H4 (cell line): ENCODE measurements around the gene EXOC4. TPM values are rescaled to one million over a fixed set of nuclear protein-coding genes. Genes with fewer than 3 reads are reported as not detected.

Experiments
- DNase-seq: peaks from one replicate; pipeline ENCODE4 v3.0.0-alpha.2; 2015; ENCODE audit warnings: low spot score
- total RNA-seq: library from RNA; depleted of rRNA; stranded (reverse); fragments of >200 nt; shearing (Covaris generic); gene quantifications from 2 replicates; pipeline ENCODE4 v1.2.3, GENCODE V29; 2014

EXOC4 gene
- total RNA-seq, 1 experiment from 2014 or later, result 54.3 TPM

DNA sequence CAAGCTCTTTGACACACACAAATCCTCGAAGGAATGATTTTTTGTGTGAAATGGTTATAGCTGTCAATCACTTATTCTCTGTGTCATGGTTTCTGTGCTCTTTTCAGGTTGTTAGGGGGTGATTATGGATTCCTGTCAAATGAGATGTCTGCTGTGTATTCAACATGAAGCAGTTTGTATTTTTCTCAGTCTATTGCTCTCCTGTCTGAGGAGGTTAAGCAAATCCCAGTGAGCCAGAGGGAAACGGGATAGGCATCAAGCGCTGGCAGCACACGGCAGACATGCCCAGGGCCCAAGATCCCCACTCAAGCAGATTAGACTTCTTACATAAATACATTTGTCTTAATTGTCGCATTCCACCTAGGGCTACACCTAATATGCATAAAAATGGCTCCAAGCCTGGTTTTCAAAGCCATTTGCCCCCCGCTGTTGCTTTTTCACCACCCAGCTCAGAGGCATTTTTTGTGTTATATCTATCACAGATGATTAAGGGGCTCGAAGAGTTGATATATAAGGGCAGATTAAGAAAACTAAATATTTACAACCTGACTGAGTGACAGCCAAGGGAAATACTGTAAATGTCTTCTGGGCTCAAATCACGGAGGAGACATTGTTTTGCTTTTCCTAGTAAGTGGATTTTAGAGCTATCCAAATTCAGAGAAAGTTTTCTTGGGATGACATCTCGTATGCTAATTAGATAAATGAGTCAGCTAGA, 681.5 kb downstream of the EXOC4 start:
- DNase-seq, result no peak

DNA sequence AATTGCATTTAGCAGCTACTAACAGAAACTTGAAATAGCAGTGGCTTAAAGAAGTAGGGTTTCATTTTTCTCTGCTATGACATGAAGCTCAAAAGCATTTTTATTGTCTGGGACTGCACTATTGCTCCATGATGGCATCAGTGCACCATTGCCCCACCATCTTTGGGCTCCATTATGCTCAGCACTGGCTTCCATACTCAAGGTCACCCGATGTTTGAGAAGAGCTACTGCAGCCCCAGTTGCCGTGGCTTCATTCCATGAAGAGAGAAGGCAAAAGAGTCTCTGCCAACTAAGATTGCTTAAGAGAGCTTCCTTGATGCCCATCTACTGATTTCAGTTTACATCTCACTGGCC, 682.1 kb downstream of the EXOC4 start:
- peak; percentile 17 for DNase-seq

DNA sequence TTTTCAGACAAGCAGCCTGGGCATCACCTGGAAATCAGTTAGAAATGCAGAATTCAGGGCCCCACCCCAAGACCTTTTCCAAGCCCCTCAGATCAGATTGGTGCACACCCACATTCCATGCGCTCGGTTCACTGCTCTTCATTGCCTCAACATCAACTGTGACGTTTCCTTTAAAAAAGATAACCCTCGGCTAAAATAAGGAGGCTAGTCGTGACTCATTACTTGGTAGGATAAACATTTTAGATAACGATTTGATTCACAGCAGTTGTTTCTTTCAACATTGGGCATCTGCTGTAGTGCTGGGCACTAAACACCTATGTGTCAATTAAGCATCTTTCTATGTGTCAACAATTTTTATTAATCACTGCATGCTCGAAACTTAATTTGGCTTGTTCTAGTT, 683.2 kb downstream of the EXOC4 start:
- DNase-seq, result peak; percentile 27

DNA sequence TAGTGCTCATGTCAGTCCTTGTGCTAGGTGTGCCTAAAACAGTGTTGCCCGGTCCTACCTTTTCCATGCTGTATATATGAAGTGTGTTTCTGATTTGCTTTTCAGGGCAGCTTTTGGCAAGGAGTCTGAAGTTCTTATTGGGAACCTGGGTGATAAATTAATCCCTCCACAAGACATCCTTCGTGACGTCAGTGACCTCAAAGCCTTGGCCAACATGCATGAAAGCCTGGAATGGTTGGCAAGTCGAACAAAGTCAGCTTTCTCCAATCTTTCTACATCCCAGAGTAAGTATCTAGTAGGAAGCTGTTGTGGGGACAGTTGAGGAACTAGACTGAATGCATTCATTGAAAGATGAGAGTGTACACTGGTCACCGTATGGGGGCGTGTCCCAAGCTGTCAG, 684.9 kb downstream of the EXOC4 start:
- no peak for DNase-seq

DNA sequence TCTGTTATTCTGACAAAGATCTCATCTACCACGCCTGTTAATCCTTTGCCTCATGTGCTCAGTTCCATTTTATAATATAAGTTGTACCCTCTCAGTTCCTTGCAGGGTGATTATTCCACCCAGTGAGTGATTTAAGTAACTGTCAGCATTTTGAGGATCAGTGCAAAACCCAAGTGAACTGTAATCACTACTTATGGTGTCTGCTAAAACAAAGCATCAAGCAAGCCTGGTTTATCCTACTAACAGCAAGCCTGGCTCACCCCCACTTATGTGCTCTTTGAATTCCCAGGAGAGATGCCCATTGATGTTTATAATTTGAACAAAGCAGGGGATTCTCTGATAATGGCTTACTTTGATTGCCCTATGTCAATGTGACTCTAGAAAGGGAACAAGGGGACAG, 687.5 kb downstream of the EXOC4 start:
- no peak for DNase-seq

DNA sequence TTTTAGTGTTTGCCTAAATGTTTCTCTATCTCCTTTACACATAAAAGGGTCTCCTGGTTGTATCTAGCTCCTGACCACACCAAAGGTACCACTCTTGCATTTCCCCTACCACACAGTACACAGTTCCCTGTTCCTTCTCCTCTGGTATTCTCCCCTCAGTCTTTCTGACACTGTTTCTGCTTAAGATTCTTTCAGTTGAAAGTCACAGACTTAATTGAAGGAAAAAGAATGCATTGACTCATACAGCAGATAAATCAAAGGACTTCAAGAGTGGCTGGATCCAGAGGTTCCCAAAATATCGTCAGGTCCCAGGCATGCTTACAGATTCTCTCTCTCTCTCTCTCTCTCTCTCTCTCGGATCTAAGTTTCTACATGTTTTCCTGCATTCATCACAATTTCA, 688.6 kb downstream of the EXOC4 start:
- DNase-seq, result no peak

DNA sequence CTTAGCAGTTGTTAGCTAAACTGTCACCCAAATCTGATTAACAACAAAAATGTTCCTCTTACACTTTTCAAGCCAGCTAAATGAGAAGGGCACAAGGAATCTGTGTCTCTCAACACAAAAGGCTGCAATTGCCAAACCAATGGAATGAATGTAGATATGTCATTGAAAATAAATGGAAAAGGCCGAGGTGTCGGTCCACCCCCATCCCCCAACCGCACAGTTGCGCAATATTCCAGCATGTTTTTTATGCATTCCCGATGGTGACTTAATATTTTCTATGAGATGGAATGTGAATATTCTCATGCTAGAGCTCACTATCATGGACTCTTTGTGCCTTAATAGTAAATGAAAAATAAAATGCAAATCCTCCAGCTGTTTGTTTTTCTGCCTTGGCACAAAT, 692.6 kb downstream of the EXOC4 start:
- no peak for DNase-seq

DNA sequence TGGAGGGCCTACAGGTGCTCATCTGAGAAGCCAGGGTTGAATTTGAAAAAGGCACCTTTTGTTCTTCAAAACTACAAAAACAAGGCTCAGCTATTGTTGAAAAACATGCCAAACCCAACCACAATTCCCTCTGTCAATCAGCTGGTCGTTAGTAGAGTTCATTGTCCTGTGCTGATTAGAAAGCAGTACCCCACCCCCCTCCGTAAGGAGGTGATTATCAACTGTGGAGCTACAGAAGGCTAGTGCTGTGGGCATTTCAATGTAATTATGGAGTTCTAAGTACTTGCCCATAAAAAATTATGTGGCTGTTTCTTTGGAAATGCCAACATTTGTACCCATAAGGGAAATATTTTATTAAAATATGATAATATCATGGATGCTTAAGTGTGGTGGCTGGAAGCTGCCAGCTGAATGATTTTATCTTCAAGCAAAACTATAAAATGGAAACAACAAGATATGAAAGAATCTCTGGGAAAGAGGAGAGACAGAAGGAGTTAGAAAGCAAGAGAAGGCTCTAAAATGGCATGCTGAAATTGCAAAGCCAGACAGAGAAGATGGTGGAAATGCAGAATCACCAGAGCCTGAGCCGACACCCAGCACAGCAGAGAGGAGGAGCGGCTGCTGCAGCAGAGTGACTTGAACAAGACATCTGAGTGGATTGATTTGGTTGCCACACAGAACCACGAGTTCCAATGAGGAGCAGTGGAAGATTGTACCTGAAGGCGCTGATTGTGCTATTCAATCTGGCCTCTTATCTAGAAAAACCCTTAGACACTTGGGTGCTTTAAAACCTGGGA, 694.8 kb downstream of the EXOC4 start:
- no peak for DNase-seq

DNA sequence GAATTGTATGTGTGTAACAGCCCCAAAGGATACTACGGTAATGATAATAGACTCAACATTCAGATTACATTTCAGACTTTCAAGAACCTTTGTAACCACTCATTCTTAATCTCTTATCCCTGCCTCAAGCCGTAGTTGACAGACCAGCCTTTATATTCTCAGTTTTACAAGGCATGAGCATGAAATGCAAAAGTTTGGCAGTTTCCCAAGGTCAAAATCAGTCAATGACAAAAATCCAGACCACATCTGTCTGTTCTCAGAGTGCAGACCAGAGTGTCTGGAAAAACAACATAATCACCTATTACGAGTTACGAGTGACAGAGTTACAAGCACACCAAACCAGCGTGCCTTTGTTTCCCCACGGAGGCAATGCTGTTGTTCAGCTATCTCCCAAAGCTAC, 695.7 kb downstream of the EXOC4 start:
- DNase-seq, result no peak

DNA sequence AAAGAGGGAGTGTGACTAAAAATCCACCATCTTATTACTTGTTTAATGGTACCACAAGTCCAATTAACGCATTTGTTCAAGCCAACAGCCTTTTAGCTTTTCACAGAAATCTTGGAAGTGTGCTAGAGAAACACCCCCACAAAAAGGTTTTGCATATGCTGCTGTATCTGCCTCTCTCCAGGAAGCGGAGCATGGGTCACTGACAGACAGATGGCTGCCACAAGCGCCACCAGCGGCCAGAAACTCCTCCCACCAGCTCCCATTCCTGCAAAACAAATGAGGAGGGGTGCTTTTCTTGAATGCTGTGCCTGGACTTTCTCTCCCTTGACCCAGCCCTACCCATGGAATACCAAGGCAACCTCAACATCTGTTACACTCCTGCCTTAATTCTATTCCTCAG, 698.0 kb downstream of the EXOC4 start:
- DNase-seq, result no peak

DNA sequence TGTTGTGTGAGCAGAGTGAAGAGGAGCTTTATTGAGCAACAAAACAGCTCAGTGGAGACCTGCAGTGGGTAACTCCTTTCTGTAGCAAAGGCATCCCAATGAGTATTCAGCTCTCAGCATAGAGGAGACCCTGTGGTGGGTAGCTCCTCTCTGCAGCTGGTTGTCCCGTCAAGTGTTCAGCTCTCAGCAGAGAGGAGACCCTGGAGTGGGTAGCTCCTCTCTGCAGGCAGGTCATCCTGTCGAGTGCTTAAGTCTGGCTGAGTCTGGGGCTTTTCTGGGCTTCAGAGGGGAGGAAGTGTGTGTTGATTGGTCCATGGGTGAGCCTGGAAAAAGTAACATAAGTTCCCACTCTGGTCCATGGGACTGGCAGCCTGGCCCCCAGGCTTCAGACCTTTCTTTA, 702.3 kb downstream of the EXOC4 start:
- no peak for DNase-seq

DNA sequence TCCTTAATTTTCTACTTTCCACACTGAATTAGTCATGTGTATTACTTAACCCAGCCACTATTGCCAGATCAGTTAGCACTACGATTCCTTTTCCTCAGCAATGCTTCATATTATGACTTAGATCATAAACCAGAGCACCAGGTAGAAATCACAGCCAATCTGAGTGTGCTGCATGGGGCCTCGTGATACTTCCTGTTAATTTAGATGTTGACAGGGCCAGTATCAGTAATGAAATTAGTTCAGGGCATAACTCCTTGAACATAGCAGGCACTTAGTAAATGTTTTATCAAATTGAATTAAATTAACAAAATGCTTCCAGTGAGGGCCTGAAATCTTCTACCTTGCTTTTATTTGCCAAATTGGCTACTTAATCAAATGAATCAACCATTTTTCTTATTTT, 705.0 kb downstream of the EXOC4 start:
- DNase-seq, result no peak

DNA sequence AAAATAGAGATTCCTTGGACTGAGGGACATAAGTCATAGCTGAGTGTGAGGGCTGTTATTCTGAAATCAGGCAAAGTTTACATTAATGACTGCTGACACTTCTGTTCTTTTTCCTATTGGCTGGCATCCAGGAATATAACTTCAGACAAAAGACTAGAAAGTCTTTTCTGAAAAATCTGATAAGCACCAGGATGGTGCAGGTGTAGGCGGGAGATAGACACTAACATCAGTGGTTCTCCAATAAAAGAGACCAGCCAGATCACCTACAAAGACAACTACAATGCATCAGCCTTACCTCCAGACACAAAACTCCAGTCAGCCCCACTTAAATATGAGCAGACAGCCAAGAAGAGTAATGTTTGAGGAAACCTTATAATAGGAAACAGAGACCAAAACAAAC, 705.9 kb downstream of the EXOC4 start:
- DNase-seq, result no peak

DNA sequence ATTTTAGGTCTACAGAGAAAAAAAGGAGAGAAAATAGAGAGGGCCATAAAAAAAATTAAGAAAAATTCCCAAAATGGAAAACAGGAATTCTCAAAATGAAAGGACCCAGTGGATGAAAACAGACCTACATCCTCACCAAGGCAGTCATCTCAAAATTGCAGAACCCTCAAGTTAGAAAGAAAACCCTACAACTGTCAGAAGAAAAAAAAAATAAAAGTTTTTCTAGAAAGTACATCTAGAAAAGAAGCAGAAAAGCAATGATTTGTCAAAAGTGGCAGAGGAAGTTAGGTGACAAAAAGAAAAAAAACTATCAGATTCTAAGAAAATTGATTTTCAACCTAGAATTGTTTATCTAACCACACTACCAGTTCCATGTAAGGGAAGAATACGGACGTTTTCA, 706.6 kb downstream of the EXOC4 start:
- DNase-seq, result no peak

DNA sequence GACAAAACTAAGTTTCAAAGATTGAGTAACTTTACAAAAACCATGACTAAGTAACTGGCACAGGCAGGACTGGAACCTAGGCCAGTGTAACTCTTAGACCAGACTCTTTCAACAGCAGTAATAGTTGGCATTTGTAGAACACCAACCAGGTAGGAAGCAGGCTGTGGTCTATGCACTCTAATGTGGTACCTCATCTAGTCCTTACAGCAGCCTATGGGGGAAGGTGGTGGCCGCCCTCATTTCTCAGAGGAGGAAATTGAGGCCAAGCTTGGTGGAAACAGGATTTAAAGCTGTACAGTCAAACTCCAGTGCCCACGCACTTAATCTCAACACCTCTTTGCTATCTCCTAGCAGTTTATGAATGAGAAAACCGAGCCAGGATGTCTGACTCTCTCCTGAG, 708.8 kb downstream of the EXOC4 start:
- no peak for DNase-seq

DNA sequence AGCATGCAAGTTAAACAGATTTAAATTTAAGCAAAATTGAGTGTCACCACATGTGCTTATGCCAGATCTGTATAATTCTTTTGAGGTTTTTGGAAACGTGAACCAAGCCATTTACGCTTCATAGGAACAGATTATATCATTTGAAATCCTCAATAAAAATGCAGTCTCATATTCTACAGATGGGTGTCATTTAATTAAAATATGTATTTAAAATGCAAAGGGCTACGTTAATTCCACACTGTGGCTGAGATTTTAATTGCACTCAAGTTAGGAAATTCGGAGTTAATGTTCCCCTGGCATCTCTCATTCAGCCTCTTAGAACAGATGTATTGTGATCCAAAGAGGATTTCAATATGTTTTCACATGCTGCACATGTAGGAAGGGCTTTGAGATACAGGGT, 709.8 kb downstream of the EXOC4 start:
- DNase-seq, result no peak

DNA sequence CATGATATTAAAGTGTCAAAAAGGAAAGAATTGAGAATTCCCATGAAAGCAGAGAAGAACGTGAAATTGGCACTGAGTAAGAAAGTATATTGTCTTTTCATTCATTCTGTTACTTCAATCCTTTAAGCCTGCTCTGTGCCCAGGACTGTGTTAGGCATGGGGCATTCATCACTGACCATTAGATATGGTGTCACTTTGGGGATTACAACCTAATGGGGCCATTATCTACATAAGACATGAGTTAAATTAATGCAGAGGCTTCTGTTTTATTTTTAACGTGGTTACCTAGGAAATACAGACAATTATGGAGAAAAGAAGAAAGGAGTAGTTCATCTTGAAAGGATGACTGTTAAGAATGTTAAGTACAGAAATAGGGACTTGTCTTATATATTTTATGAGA, 710.8 kb downstream of the EXOC4 start:
- DNase-seq, result no peak

DNA sequence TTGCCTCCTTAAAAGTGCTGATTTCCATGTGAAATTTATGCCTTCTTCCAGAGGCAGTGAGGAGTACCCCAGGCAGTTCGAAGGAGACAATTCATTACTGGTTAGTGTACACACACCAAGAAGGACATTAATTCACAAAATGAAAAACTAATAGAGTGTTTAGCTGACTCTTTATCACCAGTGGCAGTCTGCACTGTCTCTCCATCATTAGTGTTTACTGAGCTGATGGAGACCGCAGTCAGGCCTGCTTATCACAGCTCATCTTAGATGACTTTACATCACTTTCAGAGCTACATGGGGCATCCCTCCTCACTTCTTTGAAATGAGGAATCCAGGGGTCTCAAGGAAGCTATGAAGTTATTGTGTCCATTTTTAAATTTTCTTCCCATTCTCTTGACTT, 718.7 kb downstream of the EXOC4 start:
- no peak for DNase-seq

DNA sequence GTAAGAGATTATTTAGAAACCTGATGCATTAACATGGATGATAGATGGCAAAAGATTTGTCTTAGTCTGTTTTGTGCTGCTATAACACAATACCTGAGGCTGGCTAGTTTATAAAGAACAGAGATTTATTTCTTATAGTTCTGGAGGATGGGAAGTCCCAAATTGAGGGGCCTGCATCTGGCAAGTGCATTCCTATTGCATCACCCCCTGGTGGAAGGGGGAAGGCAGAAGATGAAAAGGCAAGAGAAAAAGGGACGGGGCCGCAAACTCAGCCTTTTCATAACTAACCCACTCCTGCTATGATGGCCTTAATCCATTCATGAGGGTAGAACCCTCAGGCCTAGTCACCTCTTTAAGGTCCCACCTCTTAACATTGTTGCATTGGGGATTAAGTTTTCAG, 720.8 kb downstream of the EXOC4 start:
- no peak for DNase-seq

DNA sequence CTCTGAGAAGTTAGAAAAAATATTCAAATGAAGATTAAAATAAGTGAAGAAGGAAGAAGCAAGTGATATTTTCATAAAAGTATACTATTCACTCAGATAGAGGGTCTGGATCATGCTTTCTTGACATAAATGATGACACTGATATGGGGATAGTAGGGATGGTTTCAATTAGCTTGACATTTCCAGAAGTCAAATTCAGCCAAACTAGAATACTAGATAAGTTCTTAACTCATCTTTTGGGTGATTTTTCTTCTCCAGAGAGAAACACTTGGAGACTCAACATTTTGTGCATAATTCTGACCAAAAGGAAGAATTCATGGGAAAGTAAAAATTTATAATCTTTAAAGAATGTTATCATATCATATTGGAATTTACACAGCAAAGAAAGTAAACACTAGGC, 722.3 kb downstream of the EXOC4 start:
- DNase-seq, result no peak

DNA sequence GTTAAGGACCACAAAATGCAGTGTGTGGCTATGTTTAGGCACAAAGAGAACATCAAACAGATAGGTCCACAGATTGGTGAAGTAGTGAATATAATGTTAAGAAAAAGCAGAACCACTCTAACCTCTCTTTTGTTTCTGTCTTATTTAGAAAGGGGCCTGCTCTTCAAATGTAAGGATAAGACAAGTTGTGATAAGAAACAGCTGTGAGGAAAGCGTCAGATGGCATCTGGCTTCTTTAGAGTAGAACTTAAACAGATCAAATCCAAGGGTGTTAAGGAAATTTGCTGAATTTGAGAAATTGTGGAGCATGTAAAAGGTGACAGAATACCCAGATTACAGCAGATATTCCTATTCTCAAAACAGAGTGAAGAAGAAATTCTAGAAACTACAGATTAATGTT, 723.3 kb downstream of the EXOC4 start:
- no peak for DNase-seq

DNA sequence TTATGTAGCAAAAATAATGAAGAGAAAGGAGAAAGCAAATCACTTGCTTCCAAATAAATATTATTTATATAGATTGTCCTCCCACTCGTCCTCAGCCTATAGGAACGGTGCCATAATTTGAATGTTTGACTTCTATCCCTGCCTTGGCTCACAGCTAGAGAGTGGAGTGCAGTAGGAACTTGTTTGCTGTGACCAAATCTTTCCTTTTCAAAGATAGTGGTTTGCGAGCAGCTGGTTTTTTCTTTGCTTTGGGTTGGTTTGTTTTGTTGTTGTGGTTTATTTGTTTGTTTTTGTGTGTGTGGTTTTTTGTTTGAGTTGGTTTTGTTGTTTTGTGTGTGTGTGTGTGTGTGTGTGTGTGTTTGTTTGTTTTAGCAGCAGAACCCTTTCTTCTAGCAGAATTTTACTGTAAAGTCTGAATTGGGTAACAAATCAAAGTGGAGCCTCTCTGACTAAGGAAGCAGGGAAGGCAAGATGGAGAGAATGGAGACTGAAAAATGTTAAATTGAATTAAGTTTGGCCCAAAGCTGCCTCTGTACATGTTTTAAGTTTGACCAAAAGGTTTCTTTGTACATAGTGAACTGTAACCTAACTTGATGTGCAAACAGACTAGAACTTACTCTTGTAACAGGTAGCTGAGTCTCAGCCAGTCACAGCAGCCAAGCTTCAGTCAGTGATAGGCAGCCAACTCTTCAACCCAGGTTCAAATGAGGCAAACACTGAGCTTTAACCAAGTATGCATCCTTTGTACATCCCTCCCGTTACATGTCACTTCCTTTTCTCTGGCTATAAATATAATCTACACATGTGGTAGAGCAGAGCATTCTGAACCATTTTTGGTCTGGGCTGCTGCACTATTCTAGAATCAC, 724.8 kb downstream of the EXOC4 start:
- no peak for DNase-seq
